NCI-H345 treated with DMSO at 0.1 percent for 48 hours (cell line): ENCODE data around the gene FRRS1.
"Not testable (repeated sequence)": the region's sequence is repeated elsewhere in the genome, so short reads cannot be mapped to it uniquely, and the experiment has no call there.

ENCODE experiments used
- DNase-seq: peaks from one replicate; lab custom pipeline; 2025; ENCODE audit not compliant: unreplicated experiment; lab: John Stamatoyannopoulos, UW

FRRS1 gene

GRCh38 chr1:99766378-99766800 is at the start of gene FRRS1:
TSS of gene FRRS1 (minus strand) at chr1:99766635. CDS start at chr1:99748768, 17,867 bp downstream.
- peak; percentile 23 for DNase-seq

- DNase-seq = no peak
Measured at GRCh38 chr1:99814373-99814900, 48.0 kb upstream of the FRRS1 start.

- no peak for DNase-seq
Measured at GRCh38 chr1:99811747-99812146, 45.3 kb upstream of the FRRS1 start.

- DNase-seq = no peak
Measured at GRCh38 chr1:99811075-99811474, 44.6 kb upstream of the FRRS1 start.

- peak; percentile 63 for DNase-seq
Measured at GRCh38 chr1:99808391-99809115, 42.1 kb upstream of the FRRS1 start.

- no peak for DNase-seq
Measured at GRCh38 chr1:99806882-99807281, 40.4 kb upstream of the FRRS1 start.

GRCh38 chr1:99801584-99801983 is 35.1 kb upstream of the FRRS1 start:
- DNase-seq = no peak

GRCh38 chr1:99793861-99794260 is 27.4 kb upstream of the FRRS1 start:
- not testable (repeated sequence) for DNase-seq

GRCh38 chr1:99789715-99790114 is 23.3 kb upstream of the FRRS1 start:
- no peak for DNase-seq

- no peak for DNase-seq
Measured at GRCh38 chr1:99788896-99789295, 22.5 kb upstream of the FRRS1 start.

- no peak for DNase-seq
Measured at GRCh38 chr1:99786751-99787501, 20.5 kb upstream of the FRRS1 start.

GRCh38 chr1:99784809-99785255 is 18.4 kb upstream of the FRRS1 start:
- no peak for DNase-seq

GRCh38 chr1:99784143-99784542 is 17.7 kb upstream of the FRRS1 start:
- no peak for DNase-seq

GRCh38 chr1:99782920-99783319 is 16.5 kb upstream of the FRRS1 start:
- no peak for DNase-seq

GRCh38 chr1:99782397-99782796 is 16.0 kb upstream of the FRRS1 start:
- no peak for DNase-seq

GRCh38 chr1:99781798-99782197 is 15.4 kb upstream of the FRRS1 start:
- DNase-seq = no peak

GRCh38 chr1:99777752-99778151 is 11.3 kb upstream of the FRRS1 start:
- no peak for DNase-seq

GRCh38 chr1:99776120-99776519 is 9.7 kb upstream of the FRRS1 start:
- no peak for DNase-seq

GRCh38 chr1:99772809-99773208 is 6.4 kb upstream of the FRRS1 start:
- DNase-seq = no peak

- DNase-seq = no peak
Measured at GRCh38 chr1:99771513-99771918, 5.1 kb upstream of the FRRS1 start.

GRCh38 chr1:99768524-99769245 is 2.2 kb upstream of the FRRS1 start:
- no peak for DNase-seq
